GM19240 (cell line): Measurements from ENCODE around the gene LDLRAD4.

Experiments used
- DNase-seq: peaks from one replicate; pipeline ENCODE4 v3.0.0; 2011; ENCODE audit warnings: low spot score; ENCODE audit not compliant: insufficient read length

Gene LDLRAD4

GRCh38 chr18:13227910-13228309, 9.3 kb downstream of the LDLRAD4 start:
- no peak for DNase-seq

GRCh38 chr18:13229001-13229671, 10.6 kb downstream of the LDLRAD4 start:
- DNase-seq: no peak

- no peak for DNase-seq
Observed at GRCh38 chr18:13231151-13231550, 12.6 kb downstream of the LDLRAD4 start.

- DNase-seq: no peak
Observed at GRCh38 chr18:13232086-13232917, 13.7 kb downstream of the LDLRAD4 start.

- no peak for DNase-seq
Observed at GRCh38 chr18:13232971-13233786, 14.6 kb downstream of the LDLRAD4 start.

GRCh38 chr18:13233787-13234783, 15.5 kb downstream of the LDLRAD4 start:
- DNase-seq: no peak

- no peak for DNase-seq
Observed at GRCh38 chr18:13235421-13235831, 16.9 kb downstream of the LDLRAD4 start.

- no peak for DNase-seq
Observed at GRCh38 chr18:13235981-13236380, 17.4 kb downstream of the LDLRAD4 start.

- DNase-seq: no peak
Observed at GRCh38 chr18:13236411-13236810, 17.9 kb downstream of the LDLRAD4 start.

- no peak for DNase-seq
Observed at GRCh38 chr18:13237073-13237472, 18.5 kb downstream of the LDLRAD4 start.

- no peak for DNase-seq
Observed at GRCh38 chr18:13237641-13238040, 19.1 kb downstream of the LDLRAD4 start.

GRCh38 chr18:13239171-13239956, 20.8 kb downstream of the LDLRAD4 start:
- DNase-seq: no peak

GRCh38 chr18:13240060-13240725, 21.6 kb downstream of the LDLRAD4 start:
- DNase-seq: no peak

- no peak for DNase-seq
Observed at GRCh38 chr18:13241083-13241892, 22.7 kb downstream of the LDLRAD4 start.

GRCh38 chr18:13241893-13242175, 23.3 kb downstream of the LDLRAD4 start:
- no peak for DNase-seq

GRCh38 chr18:13242797-13243196, 24.2 kb downstream of the LDLRAD4 start:
- no peak for DNase-seq

GRCh38 chr18:13243363-13243762, 24.8 kb downstream of the LDLRAD4 start:
- DNase-seq: no peak

GRCh38 chr18:13244135-13244534, 25.6 kb downstream of the LDLRAD4 start:
- no peak for DNase-seq
